ENCODE measurements around the gene WDR31.

- TF ChIP-seq ZFX (IDR thresholded peaks at IDR 0.05) (no peak), CTCF (conservative IDR thresholded peaks at IDR 0.05) (no peak)
These were observed 11.9 kb upstream of the WDR31 start for GRCh38 chr9:113352006-113352405.

Data from C4-2B (cell line).